Activated naive CD4-positive, alpha-beta T cell treated with anti-CD3 and anti-CD28 coated beads for 36 hours (primary cell): ENCODE results near the gene OR13C4. TPM values are rescaled to one million over a fixed set of nuclear protein-coding genes. Genes with fewer than 3 reads are reported as not detected.

ENCODE experiments used
- CTCF ChIA-PET: fragments of 350-600 bp; sonication (Branson Sonifier 250); formaldehyde crosslinking; loops from one replicate; lab custom pipeline; 2021; ENCODE audit warnings: antibody characterized with exemption; lab: Charles Lee
- DNase-seq: peaks from one replicate; pipeline ENCODE4 v3.0.0-alpha.2; 2020
- H3K27ac Mint-ChIP-seq: one replicate; pipeline ENCODE4 v1.8.0; 2021; ENCODE audit warnings: mild to moderate bottlenecking, mixed read lengths
- H3K27me3 Mint-ChIP-seq: one replicate; pipeline ENCODE4 v1.8.0; 2021; ENCODE audit warnings: low read depth, mixed read lengths
- H3K36me3 Mint-ChIP-seq: one replicate; pipeline ENCODE4 v1.8.0; 2021; ENCODE audit warnings: low read depth, mixed read lengths
- H3K4me1 Mint-ChIP-seq: one replicate; pipeline ENCODE4 v1.8.0; 2021; ENCODE audit warnings: low read depth, mixed read lengths
- H3K4me3 Mint-ChIP-seq: one replicate; pipeline ENCODE4 v1.8.0; 2021; ENCODE audit warnings: mild to moderate bottlenecking, moderate library complexity, mixed read lengths
- H3K9me3 Mint-ChIP-seq: one replicate; pipeline ENCODE4 v1.8.0; 2021; ENCODE audit warnings: mixed read lengths
- intact Hi-C: fragments of 100-400 bp; cut with micrococcal nuclease; formaldehyde crosslinking; loops from one replicate; pipeline ENCODE4 v1.15.1; 2023
- total RNA-seq, 2 experiments: library from RNA; stranded (reverse); gene quantifications; one replicate each; pipeline ENCODE4 v1.2.3, GENCODE V29; 2021

OR13C4 gene
- total RNA-seq, 2 experiments from 2014 or later, result not detected

GRCh38 chr9:104506565-104506964, 20.4 kb downstream of the OR13C4 start:
- H3K27me3 Mint-ChIP-seq, result no peaks in the 10 kb centered on the region
- no peak overlapping the region for H3K27ac Mint-ChIP-seq
- H3K4me3 Mint-ChIP-seq, result no peak overlapping the region
- no peaks in the 10 kb centered on the region for H3K36me3 Mint-ChIP-seq
- H3K4me1 Mint-ChIP-seq, result no peaks in the 10 kb centered on the region
- intact Hi-C loops, result no loop called here
- DNase-seq, result no peak
- CTCF ChIA-PET, result no interaction called here
- no peaks in the 10 kb centered on the region for H3K9me3 Mint-ChIP-seq

GRCh38 chr9:104503963-104504362, 23.0 kb downstream of the OR13C4 start, which contains the start of gene OR13F1:
TSS of gene OR13F1 (plus strand) at chr9:104504263. CDS start at chr9:104504263, 0 bp downstream.
- CTCF ChIA-PET, result no interaction called here
- Mint-ChIP-seq H3K27ac (no peak within 1 kb of the TSS), H3K4me1 (no peaks in the 10 kb centered on the region), H3K9me3 (no peaks in the 10 kb centered on the region), H3K4me3 (no peak within 1 kb of the TSS), H3K36me3 (no peaks in the 10 kb centered on the region), H3K27me3 (no peaks in the 10 kb centered on the region)
- intact Hi-C loops, result no loop called here
- no peak for DNase-seq

GRCh38 chr9:104503440-104503839, 23.6 kb downstream of the OR13C4 start:
- Mint-ChIP-seq H3K9me3 (no peaks in the 10 kb centered on the region), H3K27me3 (no peaks in the 10 kb centered on the region), H3K4me1 (no peaks in the 10 kb centered on the region), H3K36me3 (no peaks in the 10 kb centered on the region), H3K27ac (no peak overlapping the region), H3K4me3 (no peak overlapping the region)
- CTCF ChIA-PET, result no interaction called here
- intact Hi-C loops, result no loop called here
- DNase-seq, result no peak

GRCh38 chr9:104494808-104495207, 32.2 kb downstream of the OR13C4 start:
- Mint-ChIP-seq H3K4me1 (no peaks in the 10 kb centered on the region), H3K9me3 (peaks cover 3% of the 10 kb centered on the region), H3K27me3 (no peaks in the 10 kb centered on the region), H3K36me3 (no peaks in the 10 kb centered on the region), H3K4me3 (no peak overlapping the region), H3K27ac (no peak overlapping the region)
- intact Hi-C loops, result no loop called here
- no peak for DNase-seq
- CTCF ChIA-PET, result interaction anchor here (0.5 kb wide), 1 partner anchor 450 kb away, joined by 5 read pairs; no protein-coding TSS in a partner anchor

GRCh38 chr9:104485014-104485413, 42.0 kb downstream of the OR13C4 start:
- CTCF ChIA-PET, result interaction anchor here (0.8 kb wide), 1 partner anchor 54 kb away, joined by 4 read pairs; no protein-coding TSS in a partner anchor
- Mint-ChIP-seq H3K27me3 (no peaks in the 10 kb centered on the region), H3K4me3 (no peak overlapping the region), H3K4me1 (no peaks in the 10 kb centered on the region), H3K27ac (no peak overlapping the region), H3K36me3 (no peaks in the 10 kb centered on the region), H3K9me3 (no peaks in the 10 kb centered on the region)
- no peak for DNase-seq
- intact Hi-C loops, result no loop called here

GRCh38 chr9:104482921-104483570, 44.0 kb downstream of the OR13C4 start:
- Mint-ChIP-seq H3K27ac (no peak overlapping the region), H3K36me3 (no peaks in the 10 kb centered on the region), H3K27me3 (no peaks in the 10 kb centered on the region), H3K4me1 (no peaks in the 10 kb centered on the region), H3K9me3 (no peaks in the 10 kb centered on the region), H3K4me3 (no peak overlapping the region)
- intact Hi-C loops, result no loop called here
- CTCF ChIA-PET, result interaction anchor here (0.7 kb wide), 1 partner anchor 131 kb away, joined by 4 read pairs; no protein-coding TSS in a partner anchor
- DNase-seq, result no peak

Other genes starting within 250 kb of the OR13C4 start
- not detected for gene OR13F1, start 22.9 kb downstream of the OR13C4 start, total RNA-seq
- gene OR13C3, start 9.6 kb upstream of the OR13C4 start, total RNA-seq, result not detected
- gene OR13C8, start 42.0 kb upstream of the OR13C4 start, total RNA-seq, result not detected
- not detected for gene OR13C5, start 72.2 kb upstream of the OR13C4 start, total RNA-seq
- not detected for gene OR13C2, start 78.4 kb upstream of the OR13C4 start, total RNA-seq
- gene OR13C9, start 91.0 kb upstream of the OR13C4 start, total RNA-seq, result not detected
- gene OR13D1, start 167.3 kb upstream of the OR13C4 start, total RNA-seq, result not detected
- 10 to 100 TPM; 17.8 TPM for gene NIPSNAP3A, start 220.5 kb upstream of the OR13C4 start, total RNA-seq
- gene NIPSNAP3B, start 236.9 kb upstream of the OR13C4 start, total RNA-seq, result under 1 TPM; 0.38 to 0.49 TPM